ENCODE measurements around the gene PKDREJ. TPM values are rescaled to one million over a fixed set of nuclear protein-coding genes. Genes with fewer than 3 reads are reported as not detected.
"Not testable (repeated sequence)": the region's sequence is repeated elsewhere in the genome, so short reads cannot be mapped to it uniquely, and the experiment has no call there.

Gene PKDREJ
- total and polyA plus RNA-seq, 5 experiments from 2014 or later: not detected

DNA sequence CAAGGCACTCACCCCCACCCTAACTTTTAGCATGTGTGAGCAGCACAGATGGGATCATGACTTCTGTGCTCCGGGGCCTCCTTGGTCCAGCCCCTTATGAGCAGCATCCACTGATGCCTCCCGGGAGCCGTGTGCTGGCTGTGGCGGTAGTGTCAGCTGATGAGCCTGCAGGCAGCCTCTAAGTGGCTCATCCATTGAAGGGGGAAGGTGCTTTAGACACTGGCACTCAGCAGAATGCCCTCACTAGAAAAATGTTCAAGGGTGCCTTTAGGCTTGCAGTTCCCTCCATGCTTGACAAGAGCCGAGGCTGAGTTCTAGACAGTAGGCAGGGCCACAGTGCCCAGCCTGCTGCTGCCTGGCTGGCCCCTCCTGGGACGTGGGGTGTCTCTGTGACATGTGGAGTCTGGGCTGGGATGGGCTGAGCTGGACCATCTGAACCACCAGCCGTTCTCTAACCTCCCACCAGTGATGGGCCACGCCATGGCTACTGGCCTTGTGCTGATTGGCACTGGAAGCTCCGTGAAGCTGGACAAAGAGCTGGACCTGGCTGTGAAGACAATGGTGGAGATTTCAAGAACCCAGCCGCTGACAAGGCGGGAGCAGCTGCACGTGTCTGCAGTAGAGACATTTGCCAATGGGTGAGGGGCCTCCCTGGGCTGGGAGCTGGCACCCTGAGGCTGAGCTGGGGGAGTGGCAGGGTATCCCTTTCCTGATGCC, 10.4 kb upstream of the PKDREJ start:
- DNase-seq: no peak
- POLR2A ChIA-PET: no interaction called here
- H3K27ac Mint-ChIP-seq: no peak overlapping the region
- peaks cover 0 to 22% (median 7%) of the 10 kb centered on the region in 4 donors for H3K4me1 Mint-ChIP-seq
- no peak for ATAC-seq
- H3K4me3 Mint-ChIP-seq: no peak overlapping the region
- H3K9me3 Mint-ChIP-seq: peaks cover 0 to 3% (median 0%) of the 10 kb centered on the region in 9 donors
- H3K27me3 Mint-ChIP-seq: no peaks in the 10 kb centered on the region
- peaks cover 5 to 38% (median 19%) of the 10 kb centered on the region in 3 donors for H3K36me3 Mint-ChIP-seq

- Mint-ChIP-seq H3K4me3 (no peak overlapping the region), H3K27me3 (no peaks in the 10 kb centered on the region), H3K9me3 (peaks cover 0 to 3% (median 0%) of the 10 kb centered on the region in 9 donors)
Measured at GRCh38 chr22:46272762-46273431, 9.8 kb upstream of the PKDREJ start.

DNA sequence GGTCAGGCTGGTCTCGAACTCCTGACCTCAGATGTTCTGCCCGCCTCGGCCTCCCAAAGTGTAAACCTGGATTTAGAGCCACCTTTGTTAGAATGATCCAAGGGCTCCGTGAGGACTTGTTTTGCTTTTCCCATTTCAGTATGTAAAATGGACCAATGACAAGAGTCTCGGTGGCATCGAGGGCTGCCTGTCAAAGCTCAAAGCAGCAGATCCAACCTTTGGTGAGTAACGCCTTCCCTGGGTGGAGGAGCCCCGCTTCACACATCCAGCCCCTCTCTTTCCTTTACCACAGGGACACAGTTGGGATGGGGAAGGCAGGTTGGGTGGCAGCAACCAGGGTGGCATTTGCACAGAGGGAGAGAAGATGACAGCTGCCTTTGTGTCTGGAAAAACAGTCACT, 9.1 kb upstream of the PKDREJ start:
- Mint-ChIP-seq H3K36me3 (peaks cover 5 to 25% (median 13%) of the 10 kb centered on the region in 3 donors), H3K9me3 (peaks cover 0 to 3% (median 0%) of the 10 kb centered on the region in 9 donors), H3K27ac (no peak overlapping the region), H3K27me3 (no peaks in the 10 kb centered on the region), H3K4me3 (no peak overlapping the region), H3K4me1 (peaks cover 3 to 30% (median 15%) of the 10 kb centered on the region in 4 donors)
- DNase-seq (no peak), ATAC-seq (no peak)
- POLR2A ChIA-PET: no interaction called here

More at GRCh38 chr22:46272762-46273431, 9.8 kb upstream of the PKDREJ start:
- H3K27ac Mint-ChIP-seq: peak overlapping the region in 1 of 10 donors; percentile 47
- ATAC-seq: no peak
- peaks cover 5 to 31% (median 14%) of the 10 kb centered on the region in 3 donors for H3K36me3 Mint-ChIP-seq
- DNase-seq: no peak
- POLR2A ChIA-PET: no interaction called here
- peaks cover 3 to 25% (median 12%) of the 10 kb centered on the region in 4 donors for H3K4me1 Mint-ChIP-seq

- DNase-seq (no peak), ATAC-seq (no peak)
- peak overlapping the region; percentile 21 to 92 (median 64) for H3K4me3 Mint-ChIP-seq
- peak overlapping the region in 1 of 10 donors; percentile 57 for H3K27ac Mint-ChIP-seq
- peaks cover 3 to 23% (median 15%) of the 10 kb centered on the region in 4 donors for H3K4me1 Mint-ChIP-seq
- peaks cover under 1 to 6% (median 1%) of the 10 kb centered on the region in 5 donors for H3K27me3 Mint-ChIP-seq
- H3K9me3 Mint-ChIP-seq: peaks cover 0 to 8% (median 0%) of the 10 kb centered on the region in 9 donors
- H3K36me3 Mint-ChIP-seq: peaks cover 4 to 8% (median 4%) of the 10 kb centered on the region in 3 donors
- POLR2A ChIA-PET: no interaction called here
Measured at GRCh38 chr22:46269564-46269963, 6.4 kb upstream of the PKDREJ start.

DNA sequence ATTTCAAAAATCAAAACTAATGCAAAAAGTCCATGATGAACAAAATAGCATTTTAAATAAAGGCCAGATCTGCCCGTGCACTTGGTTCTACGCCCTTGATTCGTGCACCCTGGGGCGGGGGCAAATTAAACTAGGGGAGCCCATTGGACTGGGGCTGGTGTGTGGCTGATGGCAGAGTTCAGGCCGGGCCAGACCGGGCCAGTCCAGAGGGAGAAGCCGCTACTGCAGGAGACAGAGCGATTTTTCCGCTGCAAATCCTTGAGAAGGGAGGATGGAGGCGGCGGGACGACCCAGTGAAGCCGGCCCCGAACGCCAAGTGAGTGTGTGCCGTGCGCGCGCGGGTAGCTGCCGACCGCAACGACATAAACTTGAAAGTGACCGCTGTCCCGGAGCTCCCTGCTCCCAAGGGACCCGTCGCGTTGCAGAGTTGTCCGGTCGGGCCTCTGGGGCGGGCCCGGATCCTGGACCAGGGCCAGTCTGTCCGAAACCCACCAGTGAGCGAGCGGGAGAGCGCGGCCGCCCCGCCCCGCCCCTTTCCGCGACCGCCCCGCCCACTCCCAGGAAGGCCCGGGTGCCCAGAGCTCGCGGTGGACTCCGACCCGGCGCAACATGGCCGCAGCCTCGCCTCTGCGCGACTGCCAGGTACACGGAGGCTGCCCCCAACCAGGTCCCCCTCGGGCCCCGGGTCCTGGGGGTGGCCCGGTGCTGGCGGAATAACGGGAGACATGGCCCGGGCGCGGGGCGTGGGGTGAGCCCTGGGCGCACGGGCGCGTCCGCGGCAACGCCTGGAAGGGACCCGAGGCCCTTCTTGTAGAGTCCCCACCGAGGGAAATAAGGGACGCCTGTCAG, 4.5 kb upstream of the PKDREJ start, which contains the start of gene TTC38:
TTC38 (plus strand) TSS at position 578 of the 849 bp plus-strand sequence; CDS start at position 610, 32 bp downstream.
- peak within 1 kb of the TSS; percentile 80 to 94 (median 91) for H3K4me3 Mint-ChIP-seq
- peak in 9 of 10 donors; percentile 8 to 73 (median 39) for DNase-seq

DNA sequence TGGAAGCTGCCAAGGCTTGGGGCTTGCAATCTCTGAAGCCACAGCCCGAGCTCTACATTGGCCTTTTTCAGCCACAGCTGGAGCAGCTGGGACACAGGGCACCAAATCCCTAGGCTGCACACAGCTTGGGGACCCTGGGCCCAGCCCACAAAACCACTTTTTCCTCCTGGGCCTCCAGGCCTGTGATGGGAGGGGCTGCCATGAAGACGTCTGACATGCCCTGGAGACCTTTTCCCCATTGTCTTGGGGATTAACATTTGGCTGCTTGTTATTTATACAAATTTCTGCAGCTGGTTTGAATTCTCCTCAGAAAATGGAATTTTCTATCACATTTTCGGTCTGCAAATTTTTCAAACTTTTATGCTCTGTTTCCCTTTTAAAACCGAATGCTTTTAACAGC, 2.5 kb upstream of the PKDREJ start:
- H3K27me3 Mint-ChIP-seq: peaks cover 23 to 35% (median 33%) of the 10 kb centered on the region in 5 donors
- H3K4me3 Mint-ChIP-seq: peak overlapping the region in 1 of 10 donors; percentile 40
- POLR2A ChIA-PET: interaction anchor here (0.9 kb wide), 1 partner anchor 23 kb away, joined by 3 read pairs; no protein-coding TSS in a partner anchor

More for the DNA sequence above, 4.5 kb upstream of the PKDREJ start, which contains the start of gene TTC38:
- Mint-ChIP-seq H3K27ac (peak within 1 kb of the TSS; percentile 25 to 87 (median 64)), H3K9me3 (peaks cover 0 to 8% (median 0%) of the 10 kb centered on the region in 9 donors), H3K4me1 (peaks cover 4 to 29% (median 17%) of the 10 kb centered on the region in 4 donors), H3K36me3 (peaks cover 0 to 8% (median 4%) of the 10 kb centered on the region in 3 donors), H3K27me3 (peaks cover 7 to 17% (median 14%) of the 10 kb centered on the region in 5 donors)
- ATAC-seq: peak; percentile 82 to 91
- POLR2A ChIA-PET: interaction anchor here (0.6 to 1.6 kb wide), 7 partner anchors 8 to 232 kb away, joined by 3 to 7 read pairs (median 3); partner anchors contain the start of gene CDPF1

DNA sequence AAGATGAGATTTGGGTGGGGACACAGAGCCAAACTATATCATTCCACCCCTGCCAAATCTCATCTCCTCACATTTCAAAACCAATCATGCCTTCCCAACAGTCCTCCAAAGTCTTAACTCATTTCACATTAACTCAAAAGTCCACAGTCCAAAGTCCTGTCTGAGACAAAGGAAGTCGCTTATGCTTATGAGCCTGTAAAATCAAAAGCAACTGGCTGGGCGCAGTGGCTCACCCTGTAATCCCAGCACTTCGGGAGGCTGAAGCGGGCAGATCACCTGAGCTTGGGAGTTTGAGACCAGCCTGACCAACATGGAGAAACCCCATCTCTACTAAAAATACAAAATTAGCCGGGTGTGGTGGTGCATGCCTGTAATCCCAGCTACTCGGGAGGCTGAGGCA, 1.4 kb upstream of the PKDREJ start:
- ATAC-seq, H3K36me3 Mint-ChIP-seq, DNase-seq, H3K27ac Mint-ChIP-seq: not testable (repeated sequence)
- H3K9me3 Mint-ChIP-seq: peaks cover 0 to 14% (median 0%) of the 10 kb centered on the region in 9 donors
- peak overlapping the region in 2 of 10 donors; percentile 32 to 55 for H3K4me3 Mint-ChIP-seq
- POLR2A ChIA-PET: interaction anchor here (0.9 kb wide), 1 partner anchor 22 kb away, joined by 3 read pairs; no protein-coding TSS in a partner anchor
- peaks cover 4 to 27% (median 15%) of the 10 kb centered on the region in 4 donors for H3K4me1 Mint-ChIP-seq
- peaks cover 27 to 46% (median 39%) of the 10 kb centered on the region in 5 donors for H3K27me3 Mint-ChIP-seq

More for the DNA sequence above, 2.5 kb upstream of the PKDREJ start:
- not testable (repeated sequence) for DNase-seq, H3K9me3 Mint-ChIP-seq, ATAC-seq, H3K36me3 Mint-ChIP-seq, H3K27ac Mint-ChIP-seq
- peaks cover 4 to 33% (median 19%) of the 10 kb centered on the region in 4 donors for H3K4me1 Mint-ChIP-seq

GRCh38 chr22:46262449-46263215, 511 bp downstream of the PKDREJ start:
- Mint-ChIP-seq H3K4me3 (peak overlapping the region in 4 of 10 donors; percentile 7 to 40 (median 22)), H3K4me1 (peaks cover 0 to 17% (median 8%) of the 10 kb centered on the region in 4 donors), H3K9me3 (peaks cover 0 to 28% (median 2%) of the 10 kb centered on the region in 9 donors), H3K36me3 (peaks cover 0 to 21% (median 5%) of the 10 kb centered on the region in 3 donors), H3K27ac (no peak overlapping the region), H3K27me3 (peaks cover 30 to 55% (median 49%) of the 10 kb centered on the region in 5 donors)
- ATAC-seq (peak in 1 of 2 donors; percentile 39), DNase-seq (no peak)
- POLR2A ChIA-PET: no interaction called here

DNA sequence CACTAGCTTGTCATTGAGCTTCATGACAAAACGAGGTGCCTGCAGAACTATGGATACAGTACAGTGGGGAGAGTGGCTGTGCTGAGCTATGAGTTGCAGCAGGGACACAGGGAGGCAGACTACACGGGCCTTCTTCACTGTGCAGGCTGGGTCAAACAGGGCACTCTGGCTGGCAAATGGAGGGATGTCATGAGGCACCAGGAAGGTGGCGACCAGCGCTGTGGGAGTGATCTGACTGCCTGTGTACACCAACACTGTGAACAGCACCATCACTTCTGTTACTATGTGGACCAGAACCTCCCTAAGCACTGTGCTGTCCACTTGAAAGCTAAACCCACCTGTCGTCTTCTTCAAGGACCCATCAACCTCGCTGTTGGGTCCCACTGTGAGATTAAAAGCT, 3.1 kb downstream of the PKDREJ start:
- ATAC-seq: no peak
- POLR2A ChIA-PET: no interaction called here
- H3K4me1 Mint-ChIP-seq: peaks cover 0 to 10% (median 4%) of the 10 kb centered on the region in 4 donors
- no peak overlapping the region for H3K27ac Mint-ChIP-seq
- H3K27me3 Mint-ChIP-seq: peaks cover 29 to 55% (median 46%) of the 10 kb centered on the region in 5 donors
- H3K4me3 Mint-ChIP-seq: no peak overlapping the region
- H3K9me3 Mint-ChIP-seq: peaks cover 0 to 40% (median 5%) of the 10 kb centered on the region in 9 donors
- peaks cover 0 to 13% (median 5%) of the 10 kb centered on the region in 3 donors for H3K36me3 Mint-ChIP-seq
- DNase-seq: no peak

GRCh38 chr22:46259374-46259773, 3.8 kb downstream of the PKDREJ start:
- ATAC-seq: no peak
- DNase-seq: no peak
- Mint-ChIP-seq H3K4me1 (peaks cover 0 to 10% (median 3%) of the 10 kb centered on the region in 4 donors), H3K36me3 (peaks cover 0 to 13% (median 5%) of the 10 kb centered on the region in 3 donors), H3K4me3 (no peak overlapping the region), H3K27me3 (peaks cover 29 to 53% (median 43%) of the 10 kb centered on the region in 5 donors), H3K9me3 (peaks cover 0 to 40% (median 5%) of the 10 kb centered on the region in 9 donors), H3K27ac (no peak overlapping the region)
- POLR2A ChIA-PET: interaction anchor here (0.7 kb wide), 1 partner anchor 9 kb away, joined by 3 read pairs; no protein-coding TSS in a partner anchor

DNA sequence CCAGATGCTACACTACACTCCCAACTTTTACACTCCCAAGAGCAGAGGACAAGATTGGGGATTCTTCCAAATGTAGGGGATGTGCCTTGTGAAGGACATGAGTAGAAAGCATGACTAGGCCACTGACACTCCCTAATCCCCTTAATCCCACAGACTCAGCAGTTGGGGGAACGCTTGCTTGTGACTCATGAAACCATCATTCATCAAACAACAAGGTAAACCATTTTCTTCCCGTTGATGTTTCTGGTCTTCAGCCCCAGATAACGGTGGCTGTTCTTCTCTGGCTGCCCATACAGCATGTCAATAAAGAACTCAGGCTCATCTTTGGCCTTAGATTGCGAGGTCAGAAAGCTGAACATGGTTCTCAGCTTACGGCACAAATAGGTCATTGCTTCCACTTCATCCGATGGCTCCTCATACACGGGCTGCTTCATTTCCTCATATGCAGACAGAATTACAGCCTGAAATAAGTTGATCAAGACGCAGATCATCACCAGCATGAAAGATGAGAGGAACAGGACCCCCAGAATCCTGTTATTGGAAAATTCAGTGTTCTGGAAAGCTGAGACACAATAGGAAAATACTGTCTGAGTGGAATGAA, 6.7 kb downstream of the PKDREJ start:
- POLR2A ChIA-PET: no interaction called here
- ATAC-seq (no peak), DNase-seq (no peak)
- Mint-ChIP-seq H3K27ac (no peak overlapping the region), H3K4me1 (peaks cover 2 to 8% (median 6%) of the 10 kb centered on the region in 4 donors), H3K27me3 (peaks cover 16 to 28% (median 24%) of the 10 kb centered on the region in 5 donors), H3K9me3 (peaks cover 0 to 37% (median 5%) of the 10 kb centered on the region in 9 donors), H3K36me3 (peaks cover 0 to 13% (median 5%) of the 10 kb centered on the region in 3 donors), H3K4me3 (no peak overlapping the region)

All from naive thymus-derived CD8-positive, alpha-beta T cell (primary cell).